Hematopoietic multipotent progenitor cell treated with erythropoietin and hydrocortisone succinate and interleukin-3 and kit ligand, for 17 days (in vitro differentiated cells): ENCODE results near the gene MEIOSIN.
"Not testable (repeated sequence)": the region's sequence is repeated elsewhere in the genome, so short reads cannot be mapped to it uniquely, and the experiment has no call there.

Experiments
- DNase-seq: peaks from one replicate; pipeline ENCODE4 v3.0.0-alpha.2; 2015; ENCODE audit warnings: low spot score

Gene MEIOSIN

GRCh38 chr19:45733160-45733810, at the start of gene MEIOSIN:
Gene MEIOSIN, plus strand, starts transcription at chr19:45733439. Its CDS starts 1,938 bp downstream, at chr19:45735377.
- no peak for DNase-seq

DNA sequence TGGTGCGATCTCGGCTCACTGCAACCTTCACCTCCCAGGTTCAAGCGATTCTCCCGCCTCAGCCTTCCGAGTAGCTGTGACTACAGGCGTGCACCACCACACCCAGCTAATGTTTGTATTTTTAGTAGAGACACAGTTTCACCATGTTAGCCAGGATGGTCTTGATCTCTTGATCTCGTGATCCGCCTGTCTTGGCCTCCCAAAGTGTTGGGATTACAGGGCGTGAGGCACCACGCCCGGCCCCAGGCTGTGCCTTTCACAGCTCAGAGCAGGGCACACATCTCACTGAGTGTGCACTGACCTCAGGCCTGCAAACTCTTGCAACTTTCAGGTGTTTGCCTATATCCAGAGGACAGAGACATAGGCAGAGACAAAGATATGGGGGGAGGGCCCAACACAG, 48.2 kb upstream of the MEIOSIN start:
- DNase-seq, result not testable (repeated sequence)

- DNase-seq, result no peak
Measured at GRCh38 chr19:45687599-45687998, 45.6 kb upstream of the MEIOSIN start.

GRCh38 chr19:45691516-45692186, 41.6 kb upstream of the MEIOSIN start, which contains the start of gene SNRPD2:
Gene SNRPD2, minus strand, starts transcription at chr19:45691953. Its CDS starts 65 bp downstream, at chr19:45691888.
- DNase-seq, result peak; percentile 97

DNA sequence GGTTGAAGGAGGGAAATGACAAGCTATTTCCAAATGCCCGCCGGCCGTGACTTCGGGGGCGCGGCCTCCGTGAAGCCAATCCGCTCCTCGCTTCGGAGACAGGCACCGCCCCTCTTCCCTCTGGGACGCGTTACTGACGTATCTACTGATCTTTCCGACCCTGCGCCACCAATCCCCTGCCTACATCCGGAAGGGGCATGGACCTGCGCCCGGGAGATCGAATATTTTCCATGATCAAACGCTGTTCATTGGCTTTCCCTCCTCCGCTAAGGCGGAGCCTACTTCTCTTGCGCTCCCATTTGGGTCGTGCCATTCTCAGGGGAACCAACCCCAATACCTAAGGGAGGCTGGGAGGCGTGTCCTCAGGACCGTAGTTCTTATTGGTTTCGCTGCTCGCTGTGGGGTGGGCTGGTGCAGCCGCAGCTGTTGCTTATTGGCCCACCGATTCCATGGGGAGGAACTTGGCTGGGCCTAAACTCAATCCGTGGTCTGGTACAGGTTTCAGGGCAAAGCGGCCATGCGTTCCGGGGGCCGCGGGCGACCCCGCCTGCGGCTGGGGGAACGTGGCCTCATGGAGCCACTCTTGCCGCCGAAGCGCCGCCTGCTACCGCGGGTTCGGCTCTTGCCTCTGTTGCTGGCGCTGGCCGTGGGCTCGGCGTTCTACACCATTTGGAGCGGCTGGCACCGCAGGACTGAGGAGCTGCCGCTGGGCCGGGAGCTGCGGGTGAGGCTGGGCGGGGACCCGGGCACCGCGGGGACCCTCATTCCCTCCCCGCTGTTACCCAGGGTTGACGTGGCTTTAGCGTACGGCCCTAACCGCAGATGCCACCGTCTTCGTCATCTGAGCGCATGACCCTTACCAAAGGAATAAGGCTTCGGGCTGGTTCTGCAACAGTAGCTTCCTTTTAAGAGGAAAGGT, 40.8 kb upstream of the MEIOSIN start, which contains the start of gene QPCTL:
TSS of gene QPCTL (plus strand) at position 480 of the 919 bp plus-strand sequence. CDS start at position 518, 38 bp downstream.
- DNase-seq, result peak; percentile 96

GRCh38 chr19:45693106-45693788, 40.0 kb upstream of the MEIOSIN start:
- DNase-seq, result peak; percentile 73

- DNase-seq, result no peak
Measured at GRCh38 chr19:45701676-45702075, 31.6 kb upstream of the MEIOSIN start.

DNA sequence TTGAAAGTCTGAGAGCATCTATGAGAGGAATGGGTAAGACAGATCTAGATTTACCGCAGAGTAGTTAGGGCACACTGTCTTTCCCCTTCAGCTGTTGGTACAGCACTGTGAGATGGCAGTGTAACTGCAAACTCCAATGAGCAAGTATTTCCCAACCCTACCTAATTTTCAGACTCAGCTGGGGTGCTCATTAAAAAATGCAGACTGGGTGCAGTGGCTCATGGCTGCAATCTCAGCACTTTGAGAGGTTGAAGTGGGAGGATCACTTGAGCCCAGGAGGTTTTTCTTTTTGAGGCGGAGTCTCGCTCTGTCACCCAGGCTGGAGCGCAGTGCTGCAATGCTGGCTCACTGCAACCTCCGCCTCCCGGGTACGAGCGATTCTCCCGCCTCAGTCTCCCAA, 28.1 kb upstream of the MEIOSIN start:
- no peak for DNase-seq

GRCh38 chr19:45705710-45706415, 27.4 kb upstream of the MEIOSIN start:
- DNase-seq, result no peak

DNA sequence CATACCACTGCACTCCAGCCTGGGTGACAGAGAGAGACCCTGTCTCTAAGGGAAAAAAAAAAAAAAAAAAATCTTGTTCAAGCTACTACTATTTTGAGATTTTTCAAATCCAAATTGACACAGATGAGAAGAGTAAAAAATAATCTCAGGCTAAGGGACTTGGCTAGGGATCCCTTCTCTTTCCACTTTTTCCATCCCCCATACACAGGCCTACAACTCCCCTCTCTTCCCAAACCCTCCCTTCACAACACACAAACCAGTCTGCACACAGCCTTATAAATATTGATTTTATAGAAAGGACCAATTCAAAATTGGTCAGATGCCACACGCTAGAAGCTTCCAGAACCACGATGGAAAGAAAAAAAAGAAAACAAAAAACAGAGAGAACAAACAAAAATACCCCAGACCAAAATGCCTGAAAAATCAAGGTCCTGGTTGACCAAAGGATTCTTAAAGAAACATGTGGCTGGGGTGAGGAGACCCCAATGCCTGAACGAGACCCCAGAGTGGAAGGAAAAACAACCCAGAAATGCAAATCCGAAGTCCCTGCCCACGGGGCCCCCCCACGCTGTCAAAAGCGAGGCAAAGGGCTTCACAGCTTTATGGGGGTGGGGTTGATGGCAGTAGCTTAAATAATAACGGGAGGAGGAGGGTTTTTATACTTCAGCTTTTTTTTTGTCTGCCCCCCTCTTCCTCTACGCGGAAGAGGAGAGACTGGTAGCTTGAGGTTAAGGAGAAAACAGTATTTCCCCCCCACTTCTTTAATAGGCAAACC, 22.7 kb upstream of the MEIOSIN start:
- no peak for DNase-seq

DNA sequence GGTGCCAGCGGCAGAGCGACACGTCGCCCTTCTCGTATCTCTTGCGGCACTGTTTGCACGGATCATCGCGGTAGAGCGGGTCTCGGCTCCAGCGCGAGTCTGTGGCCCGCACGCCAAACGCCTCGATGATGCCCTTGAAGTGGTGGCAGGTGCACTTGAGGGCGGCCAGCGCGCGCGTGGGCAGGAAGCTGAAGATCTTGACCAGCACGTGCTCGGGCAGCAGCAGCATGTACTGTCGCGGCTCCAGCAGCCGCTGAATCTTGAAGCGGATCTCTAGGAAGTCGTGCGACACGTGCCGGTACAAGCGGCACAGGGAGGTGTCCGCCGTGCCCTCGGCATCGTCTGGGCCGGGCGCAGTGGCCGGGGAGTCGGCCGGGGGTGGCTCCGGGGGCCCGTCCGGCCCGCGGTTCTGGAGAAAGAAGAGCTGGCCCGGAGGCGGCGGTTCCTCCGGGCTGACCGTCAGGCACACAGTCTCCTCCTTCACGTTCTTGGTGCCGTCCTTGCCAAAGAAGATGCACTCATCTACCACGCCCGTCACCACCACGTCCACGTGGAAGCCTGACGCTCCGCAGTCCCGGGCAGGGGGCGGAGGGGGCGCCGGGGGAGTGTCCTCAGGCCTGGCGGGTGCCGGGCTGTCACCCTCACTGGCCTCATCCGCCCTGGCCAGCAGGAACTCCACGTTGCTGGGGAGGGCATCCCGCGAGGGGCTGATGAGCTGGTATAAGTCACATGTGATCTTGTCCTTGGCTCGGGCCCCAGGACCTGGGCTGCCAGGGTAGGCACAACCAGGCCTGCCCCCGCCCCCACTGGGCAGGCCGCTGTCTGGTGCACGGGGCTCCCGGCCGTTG, 21.2 kb upstream of the MEIOSIN start:
- DNase-seq, result no peak

DNA sequence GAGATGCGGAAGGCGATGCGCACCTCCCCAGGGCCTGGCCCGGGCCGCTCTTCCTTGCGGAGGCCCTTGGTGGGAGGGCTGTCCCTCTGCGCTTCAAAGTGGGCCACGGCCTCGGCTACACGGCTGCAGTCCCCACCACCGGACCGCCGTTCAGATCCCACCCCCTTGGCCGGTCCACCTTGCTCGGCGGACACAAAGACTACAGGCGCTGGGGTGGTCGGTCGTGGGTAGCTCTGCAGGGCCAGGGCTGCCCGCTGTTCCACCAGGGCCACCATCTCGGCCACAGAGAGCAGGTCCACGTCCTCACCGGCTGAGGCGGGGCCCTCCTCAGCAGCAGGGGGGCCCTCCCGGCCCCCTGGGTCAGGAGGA, 20.6 kb upstream of the MEIOSIN start:
- DNase-seq, result no peak

DNA sequence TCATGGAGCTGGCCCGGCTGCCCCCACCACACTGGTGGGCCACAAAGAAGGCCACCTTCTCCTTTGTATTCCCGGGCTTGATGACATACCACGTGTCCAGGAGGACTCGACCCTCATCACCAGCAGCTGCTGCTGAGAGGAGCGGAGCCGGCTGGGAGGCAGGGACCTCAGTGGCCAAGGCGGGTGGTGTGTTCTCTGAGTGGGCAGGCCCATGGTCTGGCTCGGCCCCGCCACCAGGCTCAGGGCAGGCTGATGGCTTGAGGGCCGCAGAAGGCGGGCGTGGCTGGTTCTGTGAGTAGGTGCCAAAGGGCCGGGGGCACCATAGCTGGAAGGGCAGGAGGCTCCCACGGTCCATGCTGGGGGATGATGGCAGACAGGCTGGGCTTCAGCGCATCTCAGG, 20.1 kb upstream of the MEIOSIN start:
- no peak for DNase-seq

DNA sequence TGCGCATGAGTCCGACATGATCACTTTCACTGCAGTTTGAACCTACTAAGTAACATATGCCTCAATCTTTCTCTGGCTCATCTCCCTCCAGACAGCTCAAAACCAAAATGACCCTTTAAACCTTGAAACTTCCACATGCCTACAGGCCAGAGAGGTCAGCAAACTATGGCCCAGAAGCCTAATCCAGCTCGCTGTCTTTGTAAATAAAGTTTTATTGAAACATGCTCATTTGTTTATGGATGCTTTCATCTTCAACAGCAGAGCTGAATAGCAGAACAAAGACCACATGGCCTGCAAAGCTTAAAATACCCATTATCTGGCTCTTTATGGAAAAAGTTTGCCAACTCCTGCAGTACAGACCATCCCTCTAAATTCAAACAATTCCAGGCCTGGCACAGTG, 18.1 kb upstream of the MEIOSIN start:
- no peak for DNase-seq

DNA sequence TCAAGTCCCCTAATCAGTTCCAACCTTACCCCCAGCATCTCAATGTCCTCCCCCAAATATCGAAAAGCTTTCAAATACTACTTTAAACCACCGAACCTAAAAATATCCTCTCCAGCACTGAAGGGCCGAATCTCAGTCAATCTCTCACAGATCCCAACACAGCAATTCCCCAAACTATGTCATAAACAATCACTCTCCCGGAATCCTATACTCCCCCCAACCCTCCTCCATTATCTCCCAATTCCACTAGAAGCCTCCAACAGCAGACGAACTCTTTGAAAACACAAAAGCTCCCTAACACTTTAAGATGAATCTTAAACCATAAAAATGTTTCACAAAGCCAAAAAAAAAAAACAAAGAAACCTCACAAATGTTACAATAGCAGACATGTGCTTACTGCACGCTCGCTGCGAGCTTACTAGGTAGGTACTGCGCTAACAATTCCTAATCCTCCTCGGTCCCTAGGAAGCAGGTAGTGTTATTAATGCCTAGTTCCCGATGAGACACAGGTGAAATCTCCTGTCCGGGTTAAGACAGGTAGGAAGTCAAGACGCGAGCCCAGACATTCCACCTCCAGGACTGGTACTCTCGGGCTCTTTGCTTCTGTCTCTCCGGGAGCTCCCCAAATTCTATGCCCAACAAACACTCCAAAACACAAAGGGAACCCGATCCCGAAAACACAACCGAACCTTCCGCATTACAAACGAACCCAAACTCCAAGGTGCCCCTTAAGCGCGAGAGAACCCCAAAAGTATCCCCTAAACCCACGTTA, 16.7 kb upstream of the MEIOSIN start:
- no peak for DNase-seq

DNA sequence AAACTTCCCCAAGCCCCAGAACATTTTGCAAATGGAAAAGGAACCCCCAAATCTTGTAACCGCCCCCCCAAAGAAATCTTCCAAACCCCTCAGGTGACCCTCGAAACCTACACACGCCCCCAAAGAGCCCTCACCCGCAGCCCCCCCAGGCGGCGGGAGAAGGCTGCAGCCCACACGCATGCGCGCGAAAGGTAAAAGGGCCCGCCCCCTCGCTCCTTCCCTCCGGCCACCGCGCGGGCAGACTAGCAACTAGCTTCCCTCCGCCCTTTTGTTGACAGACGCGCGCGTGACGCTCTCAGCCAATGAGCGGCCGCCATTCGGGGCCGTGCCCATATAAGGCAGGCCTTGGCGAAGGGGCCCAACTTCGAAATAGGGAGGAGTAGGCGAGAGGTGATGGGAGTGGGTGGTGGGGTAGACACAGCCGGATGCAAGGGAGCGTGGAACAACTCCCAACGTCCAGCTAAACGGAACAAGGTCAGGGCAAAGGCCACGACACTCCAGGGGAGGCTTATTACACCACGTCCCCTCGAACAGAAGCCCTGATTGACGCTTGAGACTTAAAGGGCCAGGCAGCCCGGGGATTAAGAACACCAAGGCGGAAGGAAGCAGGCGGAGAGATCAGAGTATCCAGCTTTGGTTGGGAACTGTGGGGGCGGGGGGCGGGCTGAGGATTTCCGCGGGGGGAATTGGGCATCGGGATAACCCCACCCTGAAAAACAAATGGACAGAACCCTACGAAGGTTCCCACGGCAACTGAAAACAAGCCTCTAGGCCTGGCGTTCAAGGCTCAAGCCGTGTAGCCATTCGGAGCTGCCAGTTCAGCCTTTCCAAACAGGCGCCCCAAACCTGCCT, 15.9 kb upstream of the MEIOSIN start:
- DNase-seq, result peak; percentile 96

GRCh38 chr19:45717983-45718650, 15.1 kb upstream of the MEIOSIN start:
- DNase-seq, result no peak
